Psoas muscle (tissue), 8 donors: ENCODE measurements around the gene CNIH3. TPM values are rescaled to one million over a fixed set of nuclear protein-coding genes. Genes with fewer than 3 reads are reported as not detected.

Experiments used
- ATAC-seq, 4 donors: fragments of 200-7000 bp; cut with Tn5 transposase; one replicate each; pipeline ENCODE4 v1.9.1; 2020; ENCODE audit warnings: moderate library complexity in 3 of 4, mild to moderate bottlenecking in 2 of 4
- DNase-seq, 2 donors: peaks; one replicate each; pipeline ENCODE4 v3.0.0-alpha.2; 2020
- H3K27ac ChIP-seq: fragments of 200-600 bp; one replicate; pipeline ENCODE4 v1.8.0; 2022
- H3K27me3 ChIP-seq, 3 donors: fragments of 200-600 bp in 1 of 3; one replicate each; pipeline versions ENCODE4 v1.6.1 to v1.8.0; 2013 to 2022; ENCODE audit warnings: low read length in 2 of 3, mild to moderate bottlenecking in 2 of 3, moderate library complexity in 1 of 3; ENCODE audit not compliant: insufficient read depth in 3 of 3
- H3K36me3 ChIP-seq, 2 donors: fragments of 200-600 bp in 1 of 2; one replicate each; pipeline versions ENCODE4 v1.6.1 to v1.8.0; 2013 to 2022; ENCODE audit warnings: low read depth in 1 of 2, mild to moderate bottlenecking in 1 of 2, moderate library complexity in 1 of 2; ENCODE audit not compliant: insufficient read depth in 1 of 2
- H3K4me1 ChIP-seq: fragments of 200-600 bp; one replicate; pipeline ENCODE4 v1.8.0; 2022
- H3K4me3 ChIP-seq: fragments of 200-600 bp; one replicate; pipeline ENCODE4 v1.8.0; 2022; ENCODE audit warnings: mild to moderate bottlenecking
- H3K9me3 ChIP-seq: fragments of 200-600 bp; one replicate; pipeline ENCODE4 v1.8.0; 2022
- WGBS, 3 donors: extraction: QIAGEN DNeasy Blood & Tissue Kit; methylation state at CpG; one replicate each; pipeline versions ENCODE4 v1.1.6 to v1.1.7; 2013; 5-methylcytosine and 5-hydroxymethylcytosine counted together
- intact Hi-C, 2 donors: fragments of 100-400 bp; cut with DNase I; formaldehyde crosslinking; loops; one replicate each; pipeline versions ENCODE4 v1.11.0 to v1.14.2; 2022
- polyA plus RNA-seq, 3 donors: library from polyadenylated mRNA; stranded (reverse); fragments of 200-250 nt; gene quantifications; one replicate each; pipeline ENCODE4 v1.2.3, GENCODE V29; 2013
- total RNA-seq, 4 donors: library from RNA; stranded (reverse); fragmentation: NEBNext Ultra II Directional in 2 of 4; extraction: Animal tissue kit (Norgen Biotek cat#: 25700) in 2 of 4; gene quantifications; one replicate each; pipeline versions ENCODE4 v1.2.1 to v1.2.4, GENCODE V29; 2021 to 2023
- TF ChIP-seq, protein P1 (sequence below): fragments of 200-600 bp; IDR thresholded peaks from one replicate; pipeline ENCODE4 v1.8.0; 2022; ENCODE audit warnings: antibody characterized with exemption
- donor health status: healthy with polysubstance abuse.
- donor health status: DM: no; HTN: no; CAD: no; lungs with moderate emphysema.
- donor health status: Bipolar disorder and iron deficiency.
- donor health status: healthy.
- donor health status: DM: yes; HTN: yes; CAD: no.
- donor health status: DM: no; HTN: no; CAD: no.
- donor health status: DM: no; HTN: no; CAD: no.
- donor health status: DM: yes; HTN: yes; CAD: no.

CNIH3 gene
- total and polyA plus RNA-seq, 7 donors: 0.39 to 1.9 (median 1.2) TPM

DNA sequence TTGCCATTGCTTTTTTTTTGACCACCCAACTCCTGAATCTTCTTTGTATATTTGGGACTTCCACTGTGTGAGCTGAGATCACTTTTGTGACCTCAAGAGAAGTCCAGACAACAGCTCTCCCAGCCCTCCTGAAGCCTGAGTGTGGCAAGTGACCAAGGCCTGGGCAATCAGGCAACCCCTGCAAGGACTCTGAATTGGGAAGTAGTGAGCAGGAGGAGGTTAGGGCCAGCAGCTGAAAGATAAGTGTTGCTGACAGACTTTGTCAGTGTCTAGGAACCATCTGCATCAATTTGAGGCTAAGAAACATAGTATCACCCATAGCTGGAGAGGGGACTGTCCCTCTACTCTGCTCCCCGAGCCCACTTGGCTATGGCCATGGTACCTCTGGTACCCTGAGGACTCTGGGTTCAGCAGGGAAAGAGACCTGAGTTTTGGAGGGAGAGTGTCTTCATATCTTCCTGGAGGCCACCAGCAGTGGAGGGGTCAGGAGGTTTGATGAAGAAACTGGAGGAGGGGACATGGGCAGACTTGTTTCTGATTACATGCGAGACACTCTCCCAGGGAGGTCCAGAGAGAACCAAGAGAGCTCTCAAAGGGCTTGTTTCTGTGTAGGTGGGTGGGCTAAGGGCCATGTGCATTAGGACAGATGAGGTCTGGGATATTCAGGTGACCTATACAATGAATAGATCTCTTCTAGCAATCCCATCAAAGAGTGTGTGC is 166.3 kb downstream of the CNIH3 start:
- Histone ChIP-seq H3K4me3 (no peak overlapping the region), H3K27ac (no peak overlapping the region), H3K9me3 (no peaks in the 10 kb centered on the region), H3K27me3 (no peaks in the 10 kb centered on the region), H3K36me3 (no peaks in the 10 kb centered on the region), H3K4me1 (no peaks in the 10 kb centered on the region)
- WGBS, 3 donors: 78 to 90% (median 82%) methylated on average over 2 of the region's 2 CpGs
- DNase-seq (no peak), ATAC-seq (no peak)
- intact Hi-C loops: no loop called here
- TF ChIP-seq, protein P1, sequence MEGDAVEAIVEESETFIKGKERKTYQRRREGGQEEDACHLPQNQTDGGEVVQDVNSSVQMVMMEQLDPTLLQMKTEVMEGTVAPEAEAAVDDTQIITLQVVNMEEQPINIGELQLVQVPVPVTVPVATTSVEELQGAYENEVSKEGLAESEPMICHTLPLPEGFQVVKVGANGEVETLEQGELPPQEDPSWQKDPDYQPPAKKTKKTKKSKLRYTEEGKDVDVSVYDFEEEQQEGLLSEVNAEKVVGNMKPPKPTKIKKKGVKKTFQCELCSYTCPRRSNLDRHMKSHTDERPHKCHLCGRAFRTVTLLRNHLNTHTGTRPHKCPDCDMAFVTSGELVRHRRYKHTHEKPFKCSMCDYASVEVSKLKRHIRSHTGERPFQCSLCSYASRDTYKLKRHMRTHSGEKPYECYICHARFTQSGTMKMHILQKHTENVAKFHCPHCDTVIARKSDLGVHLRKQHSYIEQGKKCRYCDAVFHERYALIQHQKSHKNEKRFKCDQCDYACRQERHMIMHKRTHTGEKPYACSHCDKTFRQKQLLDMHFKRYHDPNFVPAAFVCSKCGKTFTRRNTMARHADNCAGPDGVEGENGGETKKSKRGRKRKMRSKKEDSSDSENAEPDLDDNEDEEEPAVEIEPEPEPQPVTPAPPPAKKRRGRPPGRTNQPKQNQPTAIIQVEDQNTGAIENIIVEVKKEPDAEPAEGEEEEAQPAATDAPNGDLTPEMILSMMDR: no peak

- 66 to 74% (median 68%) methylated on average over 5 of the region's 5 CpGs for WGBS, 3 donors
- no peak for ATAC-seq
- DNase-seq: no peak
These were observed 167.0 kb downstream of the CNIH3 start for GRCh38 chr1:224783006-224783651.

GRCh38 chr1:224784265-224785039 is 168.3 kb downstream of the CNIH3 start:
- TF ChIP-seq, protein P1: no peak
- Histone ChIP-seq H3K4me3 (no peak overlapping the region), H3K27me3 (no peaks in the 10 kb centered on the region), H3K9me3 (no peaks in the 10 kb centered on the region), H3K4me1 (no peaks in the 10 kb centered on the region), H3K36me3 (no peaks in the 10 kb centered on the region), H3K27ac (no peak overlapping the region)
- 78 to 81% (median 79%) methylated on average over 4 of the region's 4 CpGs for WGBS, 3 donors
- ATAC-seq (no peak), DNase-seq (no peak)
- intact Hi-C loops: no loop called here

More at GRCh38 chr1:224783006-224783651, 167.0 kb downstream of the CNIH3 start:
- no peaks in the 10 kb centered on the region for H3K4me1 ChIP-seq
- H3K27me3 ChIP-seq: no peaks in the 10 kb centered on the region
- H3K27ac ChIP-seq: no peak overlapping the region
- no peaks in the 10 kb centered on the region for H3K9me3 ChIP-seq
- no peak overlapping the region for H3K4me3 ChIP-seq
- TF ChIP-seq, protein P1: no peak
- no peaks in the 10 kb centered on the region for H3K36me3 ChIP-seq
- intact Hi-C loops: no loop called here

DNA sequence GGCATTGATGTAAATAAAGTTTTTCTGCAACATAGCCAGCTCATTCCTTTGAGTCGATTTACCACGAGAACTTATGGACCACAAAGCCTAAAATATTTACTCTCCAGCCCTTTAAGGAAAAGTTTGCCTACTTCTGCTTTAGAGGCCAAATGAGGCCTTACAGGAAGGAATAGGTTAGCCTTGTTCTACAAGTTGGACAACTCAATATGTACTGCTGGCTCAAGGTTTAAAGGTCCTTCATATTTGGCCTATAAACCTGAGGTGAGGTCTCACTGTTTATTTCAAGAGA is 168.9 kb downstream of the CNIH3 start:
- no peak for ATAC-seq
- Histone ChIP-seq H3K36me3 (no peaks in the 10 kb centered on the region), H3K27me3 (no peaks in the 10 kb centered on the region), H3K27ac (no peak overlapping the region), H3K4me1 (no peaks in the 10 kb centered on the region), H3K4me3 (no peak overlapping the region), H3K9me3 (no peaks in the 10 kb centered on the region)
- intact Hi-C loops: no loop called here
- WGBS, 3 donors: 65 to 70% (median 69%) methylated on average over 2 of the region's 2 CpGs
- TF ChIP-seq, protein P1: no peak
- DNase-seq: no peak
